Islet of Langerhans (tissue), 1 donor: ENCODE measurements around the gene OR5C1.
A peak's percentile ranks its signal among the peaks of the same experiment; 100 is the strongest.
"Not testable (repeated sequence)": the region's sequence is repeated elsewhere in the genome, so short reads cannot be mapped to it uniquely, and the experiment has no call there.

Source experiments
- FAIRE-seq: peaks from one replicate; lab custom pipeline; 2011; peaks lifted over from hg19 to GRCh38; lab: Jason Lieb, UNC

Gene OR5C1

DNA sequence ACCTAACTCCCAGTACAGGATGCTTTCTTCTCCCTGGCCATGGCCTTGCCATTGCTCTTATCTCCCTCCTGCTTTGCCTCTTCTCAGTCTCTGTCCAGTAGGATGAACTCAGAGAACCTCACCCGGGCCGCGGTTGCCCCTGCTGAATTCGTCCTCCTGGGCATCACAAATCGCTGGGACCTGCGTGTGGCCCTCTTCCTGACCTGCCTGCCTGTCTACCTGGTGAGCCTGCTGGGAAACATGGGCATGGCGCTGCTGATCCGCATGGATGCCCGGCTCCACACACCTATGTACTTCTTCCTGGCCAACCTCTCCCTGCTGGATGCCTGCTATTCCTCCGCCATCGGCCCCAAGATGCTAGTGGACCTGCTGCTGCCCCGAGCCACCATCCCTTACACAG, at the start of gene OR5C1:
Gene OR5C1 (plus strand): TSS at position 103 of the 400 bp plus-strand sequence. CDS start 0 bp downstream, at position 103.
- FAIRE-seq = no peak

DNA sequence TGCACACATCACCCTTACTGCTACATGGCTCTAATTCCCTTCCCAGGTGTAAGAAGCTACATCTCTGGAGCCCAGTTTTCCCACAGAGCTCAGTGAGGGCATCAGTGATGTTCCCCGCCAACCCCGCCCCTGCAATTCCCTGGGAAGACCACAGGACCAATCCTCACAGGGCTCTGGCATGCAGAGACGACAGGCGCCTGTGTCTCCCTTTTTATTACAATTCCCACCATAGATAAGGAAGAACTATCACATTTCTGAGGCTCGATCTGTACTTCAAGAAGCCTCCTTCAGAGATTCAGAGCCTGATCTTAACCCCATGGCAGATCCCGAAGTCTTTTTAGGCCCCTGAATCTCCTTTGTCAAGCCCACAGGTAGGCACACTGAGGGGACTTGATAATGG, 46.7 kb upstream of the OR5C1 start, which contains the start of gene OR1L6:
Gene OR1L6 (plus strand): TSS at position 301 of the 400 bp plus-strand sequence. CDS start 7,545 bp downstream, outside the sequence.
- FAIRE-seq = no peak

DNA sequence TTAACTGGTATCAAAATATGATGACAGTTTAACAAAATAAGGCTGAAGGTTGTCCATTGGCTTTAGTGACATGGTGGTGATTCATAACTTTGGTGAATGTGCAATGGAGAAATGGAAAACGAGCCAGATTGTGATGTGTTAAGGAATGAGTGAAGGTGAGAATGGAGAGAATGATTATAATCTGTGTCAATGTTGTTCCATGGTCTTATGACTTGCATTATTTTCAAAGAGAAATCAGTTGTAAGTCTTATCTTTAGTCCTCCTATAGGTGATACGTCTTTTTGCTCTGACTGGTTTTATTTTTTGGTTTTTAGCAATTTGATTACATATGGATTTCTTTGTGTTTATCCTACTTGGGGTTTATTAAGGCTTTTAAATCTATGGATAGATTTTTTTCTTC, 33.9 kb upstream of the OR5C1 start:
- FAIRE-seq = no peak

DNA sequence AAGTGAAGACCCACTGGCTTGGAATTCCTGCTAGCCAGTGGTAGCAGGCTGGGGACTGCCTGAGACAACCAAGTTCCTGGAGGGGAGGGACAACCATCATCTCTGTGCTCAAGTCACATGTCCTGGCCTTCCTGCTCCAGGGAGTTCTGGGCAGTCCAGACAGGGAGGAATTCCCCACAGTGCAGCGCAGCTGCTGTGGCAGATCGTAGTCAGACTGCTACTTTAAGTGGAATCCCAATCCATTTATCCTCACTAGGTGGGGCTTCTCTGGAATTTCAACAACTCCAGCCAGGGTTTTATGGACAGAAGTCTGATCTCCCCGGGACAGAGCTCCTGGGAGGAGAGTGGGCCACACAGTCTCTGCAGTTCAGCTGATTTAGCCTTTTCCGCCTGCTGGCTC, 20.9 kb upstream of the OR5C1 start:
- FAIRE-seq = no peak

DNA sequence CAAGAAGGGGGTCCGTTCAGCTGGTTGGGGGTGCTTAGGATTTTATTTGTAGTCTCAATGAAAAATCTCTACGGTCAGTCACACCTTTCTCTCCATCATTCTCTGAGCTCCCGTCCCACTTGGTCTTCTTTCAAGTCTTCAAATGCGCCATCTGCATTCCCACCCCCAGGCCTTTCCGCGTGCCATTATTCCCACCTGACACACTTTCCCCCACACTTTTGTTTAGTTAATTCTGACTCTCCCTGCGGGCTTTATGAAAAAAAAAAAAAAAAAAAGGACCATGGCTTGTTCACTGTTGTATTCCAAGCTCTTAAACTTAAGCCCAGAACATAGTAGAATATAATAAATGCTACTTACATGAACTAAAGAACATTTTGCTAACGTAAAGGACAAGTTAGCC, 11.7 kb upstream of the OR5C1 start:
- FAIRE-seq = no peak

DNA sequence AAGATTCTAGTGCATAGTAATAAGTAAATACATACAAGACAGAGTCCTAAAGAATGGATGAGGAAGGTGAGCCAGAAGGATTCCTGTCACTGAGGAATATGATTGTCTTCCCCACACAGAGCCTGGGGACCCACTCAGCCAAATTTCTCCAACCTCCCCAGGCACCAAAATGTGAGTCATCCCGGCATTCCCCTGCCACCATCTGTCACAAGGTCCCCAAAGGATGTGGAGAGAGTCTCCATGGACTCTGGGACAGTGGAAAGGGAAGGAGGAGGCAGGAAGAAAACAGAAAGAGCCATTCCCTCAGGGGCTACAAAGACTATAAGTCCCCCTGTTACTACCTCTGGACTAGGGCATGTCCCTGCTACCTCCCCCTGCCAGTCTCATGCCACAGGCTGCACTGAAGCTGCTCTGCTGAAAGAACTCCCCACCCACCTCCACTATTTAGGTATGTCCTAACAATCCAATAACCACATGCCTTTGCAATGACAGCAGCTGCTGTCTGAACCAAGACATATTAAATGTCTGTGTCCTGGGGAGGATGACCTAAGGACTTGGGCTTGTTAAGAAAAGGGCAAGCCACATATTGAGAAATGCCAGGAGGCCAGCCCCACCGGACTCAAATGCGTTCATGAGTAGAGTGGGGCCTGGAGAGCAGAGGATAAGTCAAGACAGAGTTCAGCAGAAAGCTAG, 10.7 kb upstream of the OR5C1 start:
- FAIRE-seq = no peak

DNA sequence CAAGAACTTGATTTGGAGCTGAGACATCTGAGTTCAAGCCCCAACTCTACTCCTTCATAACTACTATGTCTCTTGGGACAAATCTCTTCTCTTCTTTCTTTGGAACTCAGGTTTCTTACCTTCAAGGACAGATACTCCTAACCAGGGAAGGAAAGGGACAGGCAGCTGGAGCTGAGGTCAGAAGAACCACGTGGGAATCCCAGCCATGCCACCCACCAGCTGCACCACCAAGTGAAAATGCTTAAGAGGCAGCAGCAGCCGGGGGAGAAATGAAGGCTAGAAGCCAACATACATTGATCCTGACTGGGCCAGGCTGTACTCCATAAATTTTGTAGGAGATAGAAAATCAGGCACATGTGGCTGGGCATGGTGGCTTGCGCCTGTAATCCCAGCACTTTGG, 9.6 kb upstream of the OR5C1 start:
- no peak for FAIRE-seq

DNA sequence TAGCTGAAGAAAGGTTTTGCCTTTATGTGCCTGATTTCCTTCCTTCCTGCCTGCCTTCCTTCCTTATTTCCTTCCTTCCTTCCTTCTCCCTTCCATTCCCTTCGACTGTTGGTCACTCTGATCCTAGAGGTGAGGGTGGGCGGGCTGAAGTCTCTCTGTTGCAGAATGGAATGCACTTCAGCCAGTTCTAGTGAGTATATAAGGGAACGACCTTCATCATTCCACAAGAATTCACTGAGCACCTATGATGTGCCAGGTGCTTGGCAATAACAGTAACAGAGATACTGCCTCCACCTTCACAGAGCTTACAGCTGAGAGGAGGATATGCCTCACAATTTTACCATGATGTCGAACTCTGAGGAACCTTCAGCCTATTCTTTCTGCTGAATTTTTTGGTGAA, 8.7 kb upstream of the OR5C1 start:
- no peak for FAIRE-seq

DNA sequence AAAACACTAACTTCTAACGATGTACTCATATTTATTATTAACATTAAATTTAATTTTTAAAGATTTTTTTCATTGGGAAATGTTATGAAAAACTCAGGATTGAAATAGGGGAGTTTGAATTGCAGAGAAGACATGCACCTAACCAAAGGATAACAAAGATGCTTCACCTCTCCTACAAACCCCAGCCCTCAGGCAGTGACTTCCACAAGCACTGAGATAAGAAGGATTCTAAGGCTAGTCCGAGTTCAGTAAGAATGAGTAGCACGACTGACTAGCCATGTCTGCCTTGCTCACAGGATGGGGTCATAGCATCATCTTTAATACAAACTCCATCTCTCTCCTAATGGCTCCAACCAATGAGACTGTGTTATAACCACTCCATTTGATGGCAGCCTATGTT, 7.1 kb upstream of the OR5C1 start:
- FAIRE-seq = no peak

DNA sequence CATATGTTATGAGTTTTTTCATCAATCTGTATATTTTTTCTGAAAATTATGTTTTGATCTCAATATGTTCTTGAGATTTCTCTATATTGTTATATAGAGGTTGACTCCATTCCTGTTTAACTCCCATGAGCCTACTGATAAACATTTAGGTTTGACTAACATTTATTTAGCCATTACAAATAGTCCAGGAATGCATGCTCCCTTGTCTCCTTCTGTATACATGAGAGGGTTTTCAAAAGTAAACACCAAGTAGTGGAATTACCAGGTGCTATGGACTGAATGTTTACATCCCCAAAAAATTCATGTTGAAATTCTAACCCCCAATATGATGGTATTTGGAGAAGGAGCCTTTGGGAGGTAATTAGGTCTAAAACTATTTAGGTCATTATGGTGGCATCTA, 3.5 kb upstream of the OR5C1 start:
- no peak for FAIRE-seq

DNA sequence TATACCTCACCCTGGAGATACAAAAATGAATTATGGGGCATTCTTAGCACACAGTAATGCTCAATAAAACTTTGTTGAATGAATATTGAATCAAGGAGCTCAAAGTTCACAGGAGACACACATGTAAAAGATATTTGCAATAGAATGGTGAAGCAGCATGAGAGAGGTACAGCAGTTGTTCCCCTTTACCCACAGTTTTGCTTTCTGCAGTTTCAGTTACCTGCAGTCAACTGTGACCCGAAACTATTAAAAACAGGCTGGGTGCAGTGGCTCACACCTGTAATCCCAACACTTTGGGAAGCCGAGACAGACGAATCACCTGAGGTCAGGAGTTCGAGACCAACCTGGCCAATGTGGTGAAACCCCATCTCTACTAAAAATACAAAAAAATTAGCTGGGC, 2.4 kb upstream of the OR5C1 start:
- FAIRE-seq = no peak

DNA sequence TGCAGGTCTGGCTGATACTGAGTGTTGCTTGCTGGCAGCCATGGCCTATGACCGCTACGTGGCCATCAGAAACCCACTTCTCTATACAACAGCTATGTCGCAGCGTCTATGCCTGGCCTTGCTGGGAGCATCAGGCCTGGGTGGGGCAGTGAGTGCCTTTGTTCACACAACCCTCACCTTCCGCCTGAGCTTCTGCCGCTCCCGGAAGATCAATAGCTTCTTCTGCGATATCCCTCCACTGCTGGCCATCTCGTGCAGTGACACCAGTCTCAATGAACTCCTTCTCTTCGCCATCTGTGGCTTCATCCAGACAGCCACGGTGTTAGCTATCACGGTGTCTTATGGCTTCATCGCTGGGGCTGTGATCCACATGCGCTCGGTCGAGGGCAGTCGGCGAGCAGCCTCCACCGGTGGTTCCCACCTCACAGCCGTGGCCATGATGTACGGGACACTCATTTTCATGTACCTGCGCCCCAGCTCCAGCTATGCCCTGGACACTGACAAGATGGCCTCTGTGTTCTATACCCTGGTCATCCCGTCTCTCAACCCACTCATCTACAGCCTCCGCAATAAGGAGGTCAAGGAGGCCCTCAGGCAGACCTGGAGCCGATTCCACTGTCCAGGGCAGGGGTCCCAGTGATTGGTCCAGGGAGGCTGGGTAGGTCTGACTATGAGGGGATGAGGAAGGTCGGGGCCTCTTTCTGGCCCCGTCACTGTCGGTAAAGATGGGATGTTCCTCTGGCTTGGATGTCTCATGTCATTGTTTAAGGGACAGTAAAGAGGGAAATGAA, 718 bp downstream of the OR5C1 start:
- no peak for FAIRE-seq

DNA sequence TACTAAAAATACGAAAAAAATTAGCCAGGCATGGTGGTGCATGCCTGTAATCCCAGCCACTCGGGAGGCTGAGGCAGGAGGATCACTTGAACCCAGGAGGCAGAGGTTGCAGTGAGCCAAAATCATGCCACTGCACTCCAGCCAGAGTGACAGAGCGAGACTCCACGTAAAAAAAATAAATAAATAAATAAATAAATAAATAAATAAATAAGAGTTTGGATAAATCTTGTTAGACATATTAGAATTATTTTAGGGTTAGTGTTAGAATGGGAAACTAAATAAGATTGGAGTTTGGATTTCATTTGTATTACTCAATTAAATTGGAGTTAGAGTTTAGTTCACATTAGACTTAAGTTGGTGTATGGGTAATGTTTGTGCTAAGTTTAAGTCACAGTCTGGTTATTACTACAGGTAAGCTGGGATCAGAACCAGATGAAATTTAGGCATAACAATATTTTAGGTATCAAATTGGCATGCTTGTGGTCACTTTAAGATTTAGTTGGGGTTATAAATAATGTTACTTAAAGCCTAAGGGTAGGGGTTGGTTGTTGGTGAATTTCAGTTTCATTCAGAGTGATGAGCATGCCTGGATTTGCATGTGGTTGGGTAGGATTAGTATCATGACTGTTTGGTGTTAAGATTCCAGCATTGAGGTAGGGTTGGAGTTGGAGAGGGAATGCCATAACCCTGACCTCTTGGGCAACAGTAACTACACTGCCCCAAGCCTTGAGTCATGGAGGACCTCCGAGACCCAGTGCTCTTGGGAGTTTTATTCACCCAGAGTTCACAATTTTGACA, 3.3 kb downstream of the OR5C1 start:
- no peak for FAIRE-seq

DNA sequence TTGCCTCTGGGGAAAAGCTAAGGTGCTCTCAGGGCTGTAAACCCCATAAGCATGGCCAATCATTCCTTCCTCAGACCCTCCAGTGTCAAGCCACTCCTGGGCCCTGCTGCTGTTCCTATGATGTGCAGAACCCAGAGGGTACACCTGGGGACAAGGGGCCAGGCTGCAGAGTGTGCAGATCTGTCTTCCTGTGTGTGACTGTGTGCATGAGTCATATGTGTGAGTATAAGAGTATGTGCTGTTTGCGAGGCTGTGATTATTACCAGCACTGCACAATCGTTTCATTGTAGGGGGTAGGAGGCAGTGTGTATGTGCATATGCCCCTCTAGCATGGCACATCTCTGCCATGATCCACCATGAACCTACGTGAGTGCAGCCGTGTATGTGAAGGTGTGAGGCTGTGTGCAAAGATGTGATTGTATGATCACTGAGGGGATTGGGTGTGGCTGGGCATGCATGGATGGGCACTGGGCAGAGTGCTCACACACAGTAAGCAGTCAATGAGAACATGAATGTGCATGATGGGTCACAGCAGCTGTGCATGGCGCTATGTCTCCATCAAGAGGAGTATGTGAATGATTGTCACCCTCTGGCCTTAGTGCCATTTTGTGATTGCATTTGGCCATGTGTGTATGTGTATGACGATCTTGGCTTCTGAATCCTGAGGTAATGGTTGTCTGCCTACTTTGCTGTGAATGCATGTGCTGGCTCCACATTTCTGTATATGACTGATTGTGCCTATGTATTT, 8.8 kb downstream of the OR5C1 start:
- FAIRE-seq = no peak

DNA sequence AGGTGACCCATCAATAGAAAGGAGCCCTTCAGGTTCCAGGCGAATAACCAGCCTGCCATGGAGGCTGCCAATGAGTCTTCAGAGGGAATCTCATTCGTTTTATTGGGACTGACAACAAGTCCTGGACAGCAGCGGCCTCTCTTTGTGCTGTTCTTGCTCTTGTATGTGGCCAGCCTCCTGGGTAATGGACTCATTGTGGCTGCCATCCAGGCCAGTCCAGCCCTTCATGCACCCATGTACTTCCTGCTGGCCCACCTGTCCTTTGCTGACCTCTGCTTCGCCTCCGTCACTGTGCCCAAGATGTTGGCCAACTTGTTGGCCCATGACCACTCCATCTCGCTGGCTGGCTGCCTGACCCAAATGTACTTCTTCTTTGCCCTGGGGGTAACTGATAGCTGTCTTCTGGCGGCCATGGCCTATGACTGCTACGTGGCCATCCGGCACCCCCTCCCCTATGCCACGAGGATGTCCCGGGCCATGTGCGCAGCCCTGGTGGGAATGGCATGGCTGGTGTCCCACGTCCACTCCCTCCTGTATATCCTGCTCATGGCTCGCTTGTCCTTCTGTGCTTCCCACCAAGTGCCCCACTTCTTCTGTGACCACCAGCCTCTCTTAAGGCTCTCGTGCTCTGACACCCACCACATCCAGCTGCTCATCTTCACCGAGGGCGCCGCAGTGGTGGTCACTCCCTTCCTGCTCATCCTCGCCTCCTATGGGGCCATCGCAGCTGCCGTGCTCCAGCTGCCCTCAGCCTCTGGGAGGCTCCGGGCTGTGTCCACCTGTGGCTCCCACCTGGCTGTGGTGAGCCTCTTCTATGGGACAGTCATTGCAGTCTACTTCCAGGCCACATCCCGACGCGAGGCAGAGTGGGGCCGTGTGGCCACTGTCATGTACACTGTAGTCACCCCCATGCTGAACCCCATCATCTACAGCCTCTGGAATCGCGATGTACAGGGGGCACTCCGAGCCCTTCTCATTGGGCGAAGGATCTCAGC, 11.6 kb downstream of the OR5C1 start, which contains the start of gene OR1K1:
Gene OR1K1 (plus strand): TSS at position 58 of the 995 bp plus-strand sequence. CDS start 0 bp downstream, at position 58.
- no peak for FAIRE-seq

DNA sequence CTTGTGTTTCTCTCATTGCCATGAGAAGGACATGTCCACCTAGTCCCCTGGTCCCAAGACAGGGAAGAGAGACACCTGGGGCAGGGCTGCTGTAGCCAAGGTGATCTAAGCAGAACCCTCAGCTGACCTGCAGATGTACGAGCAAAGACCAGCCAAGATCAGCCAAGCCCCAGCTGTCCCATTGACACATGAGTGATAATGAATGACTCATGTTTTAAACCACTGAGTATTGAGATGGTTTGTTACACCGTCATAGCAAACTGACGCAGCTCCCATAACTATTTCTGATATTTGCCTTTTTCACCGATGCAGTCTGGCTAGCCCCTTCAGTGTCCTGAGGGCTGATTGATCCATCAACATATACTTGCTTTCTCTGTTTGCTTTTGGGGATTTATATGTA, 17.9 kb downstream of the OR5C1 start:
- FAIRE-seq = no peak

DNA sequence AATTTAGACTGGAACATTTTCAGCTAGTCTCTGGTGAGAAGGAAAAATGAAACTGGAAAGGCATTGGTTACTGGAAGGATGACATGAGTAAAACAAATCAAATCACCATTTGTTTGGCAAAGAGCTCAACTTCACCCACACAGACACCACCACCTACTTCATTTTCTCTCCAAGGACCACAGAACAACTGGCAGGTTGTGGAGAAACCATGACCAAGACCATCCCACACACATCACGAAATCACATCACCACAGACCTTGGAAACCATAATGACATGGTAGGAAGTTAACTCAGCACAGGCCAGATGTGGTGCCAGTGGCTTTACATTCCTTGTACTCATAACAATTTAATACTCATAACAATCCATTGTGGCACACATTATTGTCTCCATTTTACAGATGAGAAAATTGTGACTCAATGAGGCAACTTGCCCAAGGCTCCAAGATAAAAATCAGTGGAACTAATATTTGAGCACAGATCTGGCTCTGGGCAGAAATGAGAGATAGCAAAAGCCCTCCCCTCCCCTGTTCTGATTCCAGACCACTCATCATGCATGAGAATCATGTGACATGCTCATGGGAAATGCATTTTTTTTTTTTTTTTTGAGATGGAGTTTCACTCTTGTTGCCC, 18.7 kb downstream of the OR5C1 start:
- FAIRE-seq = no peak

DNA sequence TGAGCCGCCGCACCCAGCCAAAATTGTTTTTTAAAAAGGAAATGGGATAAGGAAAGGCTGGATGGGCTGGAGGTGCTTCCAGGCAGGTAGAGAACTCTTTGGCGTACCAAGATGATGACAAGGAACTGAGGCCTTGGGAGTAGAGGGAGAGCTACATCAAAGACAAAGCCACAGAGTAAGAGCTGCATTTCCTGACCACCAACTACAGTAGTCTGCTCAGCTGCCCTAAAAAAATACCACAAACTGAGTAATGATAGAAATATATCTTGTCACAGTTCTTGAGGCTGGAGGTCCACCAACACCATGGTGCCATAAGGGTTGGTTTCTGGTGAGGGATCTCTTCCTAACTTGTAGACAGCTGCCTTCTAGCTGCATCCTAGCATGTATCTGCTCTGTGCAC, 19.4 kb downstream of the OR5C1 start:
- no peak for FAIRE-seq

DNA sequence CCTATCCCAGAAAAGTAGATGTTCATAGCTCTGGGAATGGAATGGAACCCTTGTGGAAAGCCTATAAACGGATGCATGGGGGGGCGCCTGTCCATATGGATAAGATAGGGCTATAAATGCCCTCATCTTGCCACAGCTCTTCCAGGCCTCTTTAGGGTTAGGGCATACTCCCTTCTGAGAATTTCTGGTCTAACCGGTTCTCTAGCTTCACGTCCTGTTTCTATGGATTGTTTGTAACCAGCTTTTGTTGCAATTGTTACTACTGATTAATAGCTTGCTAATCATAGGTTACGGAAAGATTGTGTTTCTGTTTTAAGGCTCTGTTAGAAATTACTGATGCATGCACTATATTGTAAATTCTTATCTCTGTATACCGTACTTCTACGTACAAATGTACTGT, 20.5 kb downstream of the OR5C1 start:
- FAIRE-seq = not testable (repeated sequence)

DNA sequence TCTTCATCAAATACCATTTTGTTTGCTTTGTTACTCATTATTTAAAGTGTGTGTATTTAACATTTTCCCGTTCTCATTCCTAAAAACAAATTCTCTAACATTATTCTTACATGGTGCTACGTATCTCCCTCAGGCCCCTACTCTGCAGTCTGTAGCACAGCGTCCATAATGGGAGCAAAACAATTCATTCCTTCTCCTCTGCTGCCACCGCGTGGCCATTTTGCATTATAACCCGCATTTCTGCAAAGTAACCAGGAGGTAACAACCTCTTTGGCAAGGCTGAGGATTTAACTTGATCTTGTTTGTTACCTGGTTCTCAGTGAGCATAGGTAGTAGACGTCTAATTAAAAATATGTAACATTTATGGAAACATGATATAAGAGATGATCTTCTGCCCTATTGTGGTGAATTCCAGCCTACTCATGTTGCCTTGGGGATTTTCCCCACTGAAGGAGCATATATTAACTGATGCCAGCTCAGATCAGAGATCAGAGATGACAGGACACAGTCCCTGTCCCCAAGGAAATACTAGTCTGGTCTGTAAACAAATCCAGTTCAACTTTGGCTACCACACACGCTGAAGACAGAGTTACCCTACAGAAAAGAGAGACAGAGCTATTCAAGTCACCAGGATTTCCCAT, 21.7 kb downstream of the OR5C1 start:
- FAIRE-seq = peak; percentile 92
